ENCODE measurements around the gene C2orf74.

- TF ChIP-seq POLR2A (IDR thresholded peaks at IDR 0.05; ENCODE audit: low read depth, low read length) (no peak), TAF1 (IDR thresholded peaks at IDR 0.05; ENCODE audit: low read depth, low read length) (no peak)
Observed at GRCh38 chr2:61162721-61163120, 733 bp downstream of the C2orf74 start.
